GM10266 (cell line): Measurements from ENCODE around the gene SNTG2.

ENCODE experiments used
- DNase-seq: peaks from one replicate; pipeline ENCODE4 v3.0.0; 2012; ENCODE audit errors: extremely low spot score
- TF ChIP-seq, protein P1 (sequence below): IDR thresholded peaks from 2 replicates; pipeline ENCODE4 v1.5.1; 2012; ENCODE audit warnings: mild to moderate bottlenecking, low read depth; ENCODE audit not compliant: control insufficient read depth, insufficient read depth; ENCODE audit errors: missing control alignments

Gene SNTG2

DNA sequence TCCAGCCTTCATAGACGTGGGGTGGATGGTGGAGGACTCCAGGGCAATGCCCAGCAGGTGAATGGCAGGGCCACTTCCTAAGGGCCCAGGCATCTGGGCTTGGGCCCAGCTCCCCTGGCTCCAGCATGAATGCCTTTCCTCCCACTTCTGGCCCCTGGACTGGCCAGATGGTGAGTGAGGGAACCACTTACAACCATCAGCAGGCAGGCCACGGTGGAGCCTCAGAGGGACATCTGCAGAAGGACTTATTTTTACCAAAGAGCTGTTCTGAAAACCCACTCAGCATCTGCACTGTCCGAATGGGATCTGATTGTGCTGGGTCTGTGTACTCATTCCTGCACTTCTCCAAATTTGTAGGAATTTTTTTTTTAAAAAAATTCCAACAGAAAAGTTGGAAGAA lies 69.6 kb downstream of the SNTG2 start:
- no peak for DNase-seq
- TF ChIP-seq, protein P1, sequence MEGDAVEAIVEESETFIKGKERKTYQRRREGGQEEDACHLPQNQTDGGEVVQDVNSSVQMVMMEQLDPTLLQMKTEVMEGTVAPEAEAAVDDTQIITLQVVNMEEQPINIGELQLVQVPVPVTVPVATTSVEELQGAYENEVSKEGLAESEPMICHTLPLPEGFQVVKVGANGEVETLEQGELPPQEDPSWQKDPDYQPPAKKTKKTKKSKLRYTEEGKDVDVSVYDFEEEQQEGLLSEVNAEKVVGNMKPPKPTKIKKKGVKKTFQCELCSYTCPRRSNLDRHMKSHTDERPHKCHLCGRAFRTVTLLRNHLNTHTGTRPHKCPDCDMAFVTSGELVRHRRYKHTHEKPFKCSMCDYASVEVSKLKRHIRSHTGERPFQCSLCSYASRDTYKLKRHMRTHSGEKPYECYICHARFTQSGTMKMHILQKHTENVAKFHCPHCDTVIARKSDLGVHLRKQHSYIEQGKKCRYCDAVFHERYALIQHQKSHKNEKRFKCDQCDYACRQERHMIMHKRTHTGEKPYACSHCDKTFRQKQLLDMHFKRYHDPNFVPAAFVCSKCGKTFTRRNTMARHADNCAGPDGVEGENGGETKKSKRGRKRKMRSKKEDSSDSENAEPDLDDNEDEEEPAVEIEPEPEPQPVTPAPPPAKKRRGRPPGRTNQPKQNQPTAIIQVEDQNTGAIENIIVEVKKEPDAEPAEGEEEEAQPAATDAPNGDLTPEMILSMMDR: no peak

DNA sequence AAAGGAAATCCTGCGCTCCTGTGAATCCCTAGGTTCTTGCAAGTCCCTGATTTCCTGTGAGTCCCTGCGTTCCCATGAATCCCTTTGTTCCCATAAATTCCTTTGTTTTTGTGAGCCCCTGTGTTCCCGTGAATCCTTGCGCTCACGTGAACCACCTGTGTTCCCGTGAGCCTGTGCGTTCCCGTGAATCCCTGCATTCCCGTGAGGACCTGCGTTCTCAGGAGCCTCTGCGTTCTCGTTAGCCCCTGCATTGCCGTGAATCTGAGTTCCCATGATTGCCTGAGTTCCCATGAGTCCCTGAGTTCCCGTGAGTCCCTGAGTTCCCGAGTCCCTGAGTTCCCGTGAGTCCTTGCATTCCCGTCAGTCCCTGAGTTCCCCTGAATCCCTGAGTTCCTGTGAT lies 71.5 kb downstream of the SNTG2 start:
- no peak for DNase-seq
- TF ChIP-seq, protein P1: no peak

DNA sequence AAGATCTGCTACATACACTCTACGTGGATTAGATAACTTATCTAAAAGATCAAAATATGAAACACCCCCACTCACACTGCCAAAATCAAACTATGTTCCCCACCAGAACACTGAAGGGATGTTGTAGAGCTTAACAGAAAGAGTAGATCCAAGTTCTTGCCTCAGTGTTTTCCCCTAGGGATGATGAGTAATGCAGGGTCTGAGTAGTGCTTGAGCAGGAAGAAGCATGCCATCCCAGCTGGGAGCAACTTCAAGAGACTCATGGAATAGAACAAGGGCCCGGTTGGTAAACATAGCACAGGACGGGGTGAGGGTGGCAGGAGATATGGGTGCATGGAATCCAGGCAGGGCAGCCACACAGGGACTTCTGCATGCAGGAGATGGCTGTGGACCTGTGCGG lies 74.3 kb downstream of the SNTG2 start:
- TF ChIP-seq, protein P1: no peak
- DNase-seq: no peak

DNA sequence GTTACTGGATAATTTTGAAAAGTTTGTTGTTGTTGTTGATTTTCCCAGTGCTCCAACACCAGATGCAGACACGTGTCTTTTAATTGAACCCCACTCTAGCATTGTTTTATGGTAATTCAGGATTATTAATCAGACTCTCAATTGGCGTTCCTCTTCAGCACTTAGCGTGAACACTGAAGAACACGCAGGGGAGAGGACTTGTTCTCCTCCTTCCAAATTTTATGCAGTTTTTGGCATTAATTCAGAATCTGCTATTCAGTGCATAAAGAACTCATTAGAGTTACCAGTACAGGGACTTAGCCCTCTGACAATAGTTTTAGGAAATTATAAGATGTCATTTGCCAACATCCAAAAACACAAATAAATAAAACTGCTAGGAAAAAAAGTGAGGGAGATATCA lies 75.5 kb downstream of the SNTG2 start:
- TF ChIP-seq, protein P1: no peak
- no peak for DNase-seq

DNA sequence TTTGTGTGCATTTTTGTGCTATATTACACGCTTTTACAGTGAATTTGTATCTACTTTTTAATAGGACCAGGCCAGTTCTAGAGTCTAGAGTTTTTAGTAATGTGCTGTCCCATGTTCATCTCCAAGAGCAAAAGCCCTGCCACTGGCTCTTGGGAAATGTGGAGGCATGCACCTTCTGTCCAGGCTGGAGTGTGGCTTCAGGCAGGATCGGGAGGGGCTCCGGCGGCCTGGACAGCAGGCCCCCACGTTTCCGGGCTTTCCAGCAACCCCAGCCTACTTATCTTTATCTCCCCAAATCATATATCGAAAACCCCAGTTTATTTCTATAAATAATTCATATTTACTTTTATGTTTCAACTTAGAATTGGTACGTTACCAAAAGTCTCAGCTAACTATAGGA lies 78.2 kb downstream of the SNTG2 start:
- DNase-seq: no peak
- TF ChIP-seq, protein P1: no peak

DNA sequence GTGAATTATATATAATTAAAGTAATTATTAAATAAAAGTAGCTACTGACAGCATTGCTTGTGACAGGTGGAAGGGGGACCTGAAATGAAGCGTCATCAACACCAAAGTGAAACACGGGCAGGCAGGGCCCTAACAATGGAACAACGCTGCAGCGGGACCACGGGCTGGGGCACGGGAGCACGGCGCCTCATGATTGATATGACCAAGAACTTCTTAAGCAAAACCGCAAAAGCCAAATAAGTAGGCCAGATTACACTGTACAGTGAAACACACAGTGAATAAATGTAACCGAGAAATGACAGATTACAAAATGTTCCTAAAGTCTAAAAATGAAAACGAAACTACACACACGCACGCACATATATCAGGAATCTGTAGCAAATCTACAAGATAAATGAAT lies 81.4 kb downstream of the SNTG2 start:
- DNase-seq: no peak
- TF ChIP-seq, protein P1: no peak

DNA sequence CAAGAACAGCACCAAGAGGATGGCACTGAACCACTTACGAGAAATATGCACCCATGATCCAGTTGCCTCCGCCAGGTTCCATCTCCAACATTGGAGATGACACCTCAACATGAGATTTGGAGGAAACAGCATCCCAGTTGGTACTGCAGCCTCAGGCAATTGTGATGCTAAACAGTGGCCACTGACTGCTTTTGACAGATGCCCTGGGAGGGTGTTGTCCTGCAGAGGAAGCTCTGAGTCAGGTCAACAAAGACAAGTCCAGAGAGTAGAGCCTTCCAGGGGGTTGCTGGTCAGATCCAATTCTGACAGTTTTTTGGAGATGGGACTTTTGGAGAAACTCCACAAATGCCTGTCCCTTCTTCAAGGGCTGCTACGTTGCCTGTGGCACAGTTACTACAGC lies 82.4 kb downstream of the SNTG2 start:
- TF ChIP-seq, protein P1: no peak
- DNase-seq: no peak
